GM04503 (cell line): ENCODE results near the gene AKAP12.

Experiments
- DNase-seq: peaks from one replicate; pipeline ENCODE4 v3.0.0-alpha.2; 2012; ENCODE audit warnings: low read depth

Gene AKAP12, protein sequence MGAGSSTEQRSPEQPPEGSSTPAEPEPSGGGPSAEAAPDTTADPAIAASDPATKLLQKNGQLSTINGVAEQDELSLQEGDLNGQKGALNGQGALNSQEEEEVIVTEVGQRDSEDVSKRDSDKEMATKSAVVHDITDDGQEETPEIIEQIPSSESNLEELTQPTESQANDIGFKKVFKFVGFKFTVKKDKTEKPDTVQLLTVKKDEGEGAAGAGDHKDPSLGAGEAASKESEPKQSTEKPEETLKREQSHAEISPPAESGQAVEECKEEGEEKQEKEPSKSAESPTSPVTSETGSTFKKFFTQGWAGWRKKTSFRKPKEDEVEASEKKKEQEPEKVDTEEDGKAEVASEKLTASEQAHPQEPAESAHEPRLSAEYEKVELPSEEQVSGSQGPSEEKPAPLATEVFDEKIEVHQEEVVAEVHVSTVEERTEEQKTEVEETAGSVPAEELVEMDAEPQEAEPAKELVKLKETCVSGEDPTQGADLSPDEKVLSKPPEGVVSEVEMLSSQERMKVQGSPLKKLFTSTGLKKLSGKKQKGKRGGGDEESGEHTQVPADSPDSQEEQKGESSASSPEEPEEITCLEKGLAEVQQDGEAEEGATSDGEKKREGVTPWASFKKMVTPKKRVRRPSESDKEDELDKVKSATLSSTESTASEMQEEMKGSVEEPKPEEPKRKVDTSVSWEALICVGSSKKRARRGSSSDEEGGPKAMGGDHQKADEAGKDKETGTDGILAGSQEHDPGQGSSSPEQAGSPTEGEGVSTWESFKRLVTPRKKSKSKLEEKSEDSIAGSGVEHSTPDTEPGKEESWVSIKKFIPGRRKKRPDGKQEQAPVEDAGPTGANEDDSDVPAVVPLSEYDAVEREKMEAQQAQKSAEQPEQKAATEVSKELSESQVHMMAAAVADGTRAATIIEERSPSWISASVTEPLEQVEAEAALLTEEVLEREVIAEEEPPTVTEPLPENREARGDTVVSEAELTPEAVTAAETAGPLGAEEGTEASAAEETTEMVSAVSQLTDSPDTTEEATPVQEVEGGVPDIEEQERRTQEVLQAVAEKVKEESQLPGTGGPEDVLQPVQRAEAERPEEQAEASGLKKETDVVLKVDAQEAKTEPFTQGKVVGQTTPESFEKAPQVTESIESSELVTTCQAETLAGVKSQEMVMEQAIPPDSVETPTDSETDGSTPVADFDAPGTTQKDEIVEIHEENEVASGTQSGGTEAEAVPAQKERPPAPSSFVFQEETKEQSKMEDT (N-terminal part only)

DNA sequence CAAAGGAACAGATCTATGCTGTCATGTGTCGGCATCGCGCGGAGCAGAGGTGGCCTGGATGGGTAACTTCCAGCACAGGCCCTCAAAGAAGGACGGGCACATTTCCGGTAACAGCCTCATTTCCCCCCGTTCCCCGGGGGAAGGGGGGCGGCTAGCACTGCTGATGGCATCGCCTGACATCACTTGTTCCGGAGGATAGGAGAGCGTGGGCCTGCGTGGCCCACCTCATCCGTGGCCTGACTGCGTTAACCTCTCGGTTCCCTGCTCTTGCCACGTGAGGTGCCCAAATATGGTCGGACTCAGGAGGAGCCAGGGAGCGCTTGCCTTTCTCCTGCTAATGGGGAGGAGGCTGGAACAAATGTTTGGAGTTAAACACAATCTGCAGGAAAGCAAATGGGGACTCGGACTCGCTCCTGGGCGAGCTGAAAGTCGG is at the start of gene AKAP12:
TSS of gene AKAP12 (plus strand) at position 365 of the 433 bp plus-strand sequence. CDS start 596 bp downstream, outside the sequence.
- DNase-seq = no peak

DNA sequence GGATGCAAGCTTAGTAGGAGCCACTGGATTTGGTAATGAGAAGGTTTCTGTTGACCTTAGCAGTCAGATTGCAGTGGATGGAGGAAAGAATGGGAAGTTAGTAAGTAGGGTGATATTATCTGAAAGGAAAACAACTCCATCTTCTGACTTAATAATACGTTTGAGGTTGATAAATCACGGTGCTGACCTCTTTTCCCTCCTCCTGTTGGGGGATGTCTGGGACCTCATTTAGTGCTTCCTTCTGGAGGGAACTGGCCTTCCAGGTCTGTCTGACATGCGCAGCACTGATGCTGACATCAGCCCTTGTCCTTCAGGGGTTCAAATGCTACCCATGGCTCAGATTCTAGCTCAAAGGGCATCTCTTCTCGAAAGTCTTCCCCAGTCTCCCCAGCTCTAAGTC is 48.2 kb upstream of the AKAP12 start:
- DNase-seq = no peak

DNA sequence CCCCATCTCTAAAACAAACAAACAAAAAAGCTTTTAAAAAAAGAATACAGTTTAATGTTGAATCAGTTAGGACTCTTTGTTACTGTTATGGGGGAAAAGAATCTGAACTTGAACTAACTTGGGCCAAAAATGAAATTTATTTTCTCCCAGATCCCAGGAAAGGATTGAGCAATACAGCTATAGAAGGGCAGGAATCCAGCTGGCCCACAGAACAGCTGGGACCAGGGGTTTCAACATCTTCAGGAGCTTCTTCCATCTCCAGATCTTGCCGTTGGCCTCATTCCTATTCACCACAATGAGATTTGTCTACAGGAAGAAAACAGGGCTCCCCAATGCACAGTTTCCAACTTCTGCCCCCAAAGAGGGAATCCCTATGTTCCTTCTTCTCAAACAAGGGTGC is 43.2 kb upstream of the AKAP12 start:
- DNase-seq = peak; percentile 31

DNA sequence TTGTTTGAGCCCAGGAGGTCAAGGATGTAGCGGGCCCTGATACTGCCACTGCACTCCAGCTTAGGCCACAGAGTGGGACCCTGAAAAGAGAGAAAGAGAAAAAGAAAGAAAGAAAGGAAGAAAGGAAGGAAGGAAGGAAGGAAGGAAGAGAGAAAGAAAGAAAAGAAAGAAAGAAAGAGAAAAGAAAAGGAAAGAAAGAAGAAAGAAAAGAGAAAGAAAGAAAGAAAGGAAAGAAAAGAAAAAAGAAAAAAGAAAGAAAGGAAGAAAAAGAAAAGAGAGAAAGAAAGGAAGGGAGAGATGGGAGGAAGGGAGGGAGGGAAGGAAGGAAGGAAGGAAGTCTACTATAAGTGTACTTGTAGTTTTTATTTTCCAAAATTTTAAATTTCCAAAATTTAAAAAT is 42.2 kb upstream of the AKAP12 start:
- no peak for DNase-seq

DNA sequence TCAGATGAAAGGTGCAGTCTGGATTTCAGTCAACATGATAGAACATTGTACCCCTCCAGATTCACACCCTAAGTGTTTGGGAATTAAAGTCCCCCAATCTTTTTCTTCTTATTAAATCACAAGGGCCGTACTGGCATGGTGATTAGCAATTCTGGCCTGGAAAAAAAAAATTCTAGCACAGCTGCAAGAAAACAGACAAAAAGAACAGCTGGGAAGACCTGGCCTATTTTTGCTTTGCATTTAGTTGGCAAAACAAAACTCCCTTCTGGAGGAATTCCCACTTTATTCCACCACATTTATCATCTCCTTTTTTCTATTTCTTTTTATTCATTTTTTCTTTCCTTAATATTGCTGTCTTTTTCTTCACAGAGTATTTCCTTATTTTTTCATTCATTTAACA is 39.8 kb upstream of the AKAP12 start:
- DNase-seq = no peak

DNA sequence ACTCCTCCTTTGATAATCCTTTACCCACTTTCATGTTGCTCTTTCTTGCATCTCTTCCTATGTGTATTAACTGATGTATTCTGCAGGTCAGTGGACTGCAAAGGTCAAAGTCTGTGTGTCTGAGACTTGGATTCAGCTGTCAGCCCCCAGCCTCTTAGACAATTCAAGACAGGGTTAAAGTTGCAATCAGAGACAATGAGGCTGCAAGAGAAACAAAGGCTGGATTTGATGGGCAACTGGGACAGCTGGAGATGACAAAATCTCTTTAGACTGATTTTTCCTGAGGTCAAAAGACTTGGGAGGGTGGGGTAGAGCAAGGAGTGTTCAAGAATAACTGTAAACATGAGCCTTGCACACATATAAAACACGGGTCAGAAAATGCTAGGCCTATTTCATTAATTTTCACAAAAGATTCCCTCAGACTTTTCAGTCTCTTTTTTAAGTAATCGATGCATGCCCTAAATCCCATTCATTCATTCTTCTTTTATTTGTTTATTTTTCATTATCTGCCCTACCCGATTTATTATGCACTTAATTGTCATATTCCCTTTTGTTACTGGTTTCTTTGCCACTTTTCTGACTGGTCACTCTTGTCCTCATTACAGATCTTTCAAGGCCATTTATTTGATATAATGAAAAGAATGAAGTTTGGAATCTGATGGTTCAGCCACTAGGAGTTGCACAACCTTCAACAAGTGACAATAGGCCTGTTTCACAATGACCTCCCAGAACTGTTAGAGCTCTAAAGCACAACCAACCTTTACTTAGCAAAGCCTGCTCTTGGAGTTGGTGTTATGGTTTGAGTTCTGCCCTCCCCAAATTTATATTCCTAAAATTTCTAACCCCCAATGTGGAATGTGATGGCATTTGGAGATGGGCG is 33.8 kb upstream of the AKAP12 start:
- no peak for DNase-seq

DNA sequence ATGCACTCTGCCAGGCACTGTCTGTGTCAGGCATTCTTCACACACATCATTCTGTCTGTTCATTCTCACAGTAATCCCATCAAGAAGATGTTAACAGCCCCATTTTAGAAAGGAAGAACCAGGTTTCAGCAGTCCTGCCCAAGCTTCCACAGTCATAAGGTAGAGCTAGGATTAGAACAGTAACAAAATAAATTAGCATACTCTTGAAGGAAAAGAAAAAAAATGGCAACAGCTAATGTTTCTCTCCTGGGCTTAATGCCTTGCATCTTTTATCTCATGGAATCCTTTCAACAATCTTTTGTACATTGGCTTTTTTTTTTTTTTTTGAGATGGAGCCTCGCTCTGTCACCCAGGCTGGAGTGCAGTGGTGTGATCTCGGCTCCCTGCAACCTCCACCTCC is 32.1 kb upstream of the AKAP12 start:
- no peak for DNase-seq

DNA sequence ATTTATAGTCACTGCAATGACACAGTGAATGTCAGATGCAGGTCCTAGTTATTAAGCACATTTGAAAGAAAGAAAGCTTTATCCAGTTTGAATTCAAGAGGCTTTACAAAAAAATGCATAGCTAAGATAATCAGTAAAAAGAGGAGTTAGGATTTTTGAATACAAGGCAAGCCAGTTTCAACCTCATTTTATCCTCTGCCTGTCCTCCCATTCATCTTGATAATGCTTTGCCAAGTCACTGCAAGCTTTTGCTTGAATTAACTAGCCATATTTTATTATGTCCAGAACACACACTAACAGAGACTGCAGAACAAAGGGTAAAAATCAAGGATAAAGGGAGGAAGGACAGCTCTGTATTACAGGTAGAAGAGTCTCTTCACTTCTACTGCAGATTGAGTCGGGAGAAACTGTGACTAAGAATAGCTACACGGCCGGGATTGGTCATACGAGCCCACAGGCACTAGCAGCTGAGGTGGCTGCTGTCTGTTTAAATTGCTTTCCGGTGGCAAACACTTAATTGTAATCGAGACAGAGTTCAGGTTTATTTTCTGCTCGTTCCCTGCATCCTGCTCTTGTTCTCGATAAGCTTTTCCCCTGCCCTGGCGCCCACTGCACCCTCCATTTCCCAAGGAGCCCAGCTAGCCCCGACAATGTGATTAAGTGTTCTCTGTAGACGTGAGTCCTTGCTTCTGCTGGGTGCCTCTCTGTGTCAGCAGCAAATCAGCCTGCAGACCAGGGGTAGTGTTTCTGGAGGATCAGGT is 30.5 kb upstream of the AKAP12 start:
- no peak for DNase-seq

DNA sequence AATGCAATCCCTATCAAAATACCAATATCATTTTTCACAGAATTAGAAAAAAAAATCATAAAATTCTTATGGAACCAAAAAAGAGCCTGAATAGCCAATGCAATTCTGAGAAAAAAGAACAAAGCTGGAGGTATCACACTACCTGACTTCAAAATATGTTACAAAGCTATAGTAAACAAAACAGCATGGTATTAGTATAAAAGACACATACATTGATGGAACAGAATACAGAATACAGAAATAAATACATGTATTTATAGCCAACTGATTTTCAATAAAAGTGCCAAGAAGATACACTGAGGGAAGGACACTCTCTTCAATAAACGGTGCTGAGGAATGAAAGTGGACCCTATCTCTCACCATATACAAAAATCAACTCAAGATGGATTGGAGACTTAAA is 28.7 kb upstream of the AKAP12 start:
- DNase-seq = no peak

DNA sequence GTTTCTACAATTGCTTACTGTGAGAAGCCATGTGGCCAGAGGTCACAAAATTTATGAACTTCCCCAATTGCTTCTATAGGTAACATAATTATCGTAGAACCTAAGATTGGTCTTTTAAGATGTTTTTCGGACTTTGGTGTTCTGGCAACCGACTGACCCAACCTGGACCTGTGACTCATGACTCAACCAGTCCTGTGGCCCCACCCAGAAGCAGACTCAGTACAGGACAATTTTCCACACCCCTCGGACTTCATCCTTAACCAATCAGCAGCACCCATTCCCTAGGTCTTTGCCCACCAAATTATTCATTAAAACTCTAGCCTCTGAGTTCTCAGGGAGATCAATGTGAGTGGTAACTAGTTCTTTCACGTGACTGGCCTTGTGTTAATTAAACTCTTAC is 26.4 kb upstream of the AKAP12 start:
- DNase-seq = no peak

DNA sequence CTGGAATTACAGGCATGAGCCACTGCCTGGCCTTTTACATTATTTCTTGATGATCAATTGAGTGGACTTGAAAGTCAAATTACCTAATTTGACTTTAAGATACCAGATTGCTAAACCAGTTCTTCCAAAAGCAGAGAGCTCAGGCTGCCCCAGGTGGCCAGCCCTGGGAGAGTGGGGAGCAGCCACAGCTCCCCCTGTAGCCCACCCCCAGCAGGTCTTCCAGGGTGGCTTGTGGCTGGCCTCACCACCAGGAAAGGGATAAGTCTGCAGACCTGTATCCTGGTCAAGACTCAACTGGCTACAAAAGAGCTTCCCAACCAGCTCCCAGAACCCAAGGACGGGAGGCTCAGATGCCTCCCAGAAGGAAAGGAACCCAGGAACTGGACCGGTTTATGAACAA is 23.8 kb upstream of the AKAP12 start:
- DNase-seq = no peak

DNA sequence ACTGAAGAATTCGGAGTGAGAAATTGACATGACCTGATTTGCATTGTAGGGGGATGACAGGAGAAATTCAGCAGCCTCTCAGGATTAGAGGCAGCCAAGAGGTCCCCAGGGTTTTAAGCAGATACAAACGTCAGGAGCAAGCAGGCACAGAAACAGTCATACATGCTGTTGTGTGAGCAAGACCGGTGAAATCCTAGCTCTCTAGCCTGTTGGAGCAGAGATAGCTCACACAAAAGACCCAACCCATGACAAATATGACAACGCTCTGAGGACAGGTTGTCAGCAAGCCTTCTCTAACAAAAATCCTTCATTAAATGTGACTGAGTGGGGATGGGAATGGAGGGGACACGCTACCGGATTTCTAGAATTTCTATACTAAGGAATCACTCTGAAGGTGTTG is 23.0 kb upstream of the AKAP12 start:
- DNase-seq = no peak

DNA sequence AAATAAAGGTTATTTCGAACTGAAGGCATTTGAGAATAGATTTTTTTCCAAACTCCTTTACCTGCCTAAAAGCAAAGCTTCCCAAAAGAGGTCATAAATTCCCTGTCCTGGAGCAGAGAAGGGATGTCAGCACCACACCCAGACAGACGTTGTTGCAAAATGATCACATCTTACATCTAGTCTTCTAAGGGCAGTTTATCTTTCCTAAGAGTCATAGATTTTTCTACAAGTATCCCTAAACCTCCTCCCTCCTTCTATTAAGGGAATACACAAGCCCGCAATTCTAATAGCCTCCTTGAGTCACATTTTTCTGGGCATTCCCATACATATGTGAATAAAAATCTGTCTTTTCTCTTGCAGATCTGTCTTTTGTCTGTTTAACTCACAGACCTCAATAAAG is 20.6 kb upstream of the AKAP12 start:
- DNase-seq = no peak

DNA sequence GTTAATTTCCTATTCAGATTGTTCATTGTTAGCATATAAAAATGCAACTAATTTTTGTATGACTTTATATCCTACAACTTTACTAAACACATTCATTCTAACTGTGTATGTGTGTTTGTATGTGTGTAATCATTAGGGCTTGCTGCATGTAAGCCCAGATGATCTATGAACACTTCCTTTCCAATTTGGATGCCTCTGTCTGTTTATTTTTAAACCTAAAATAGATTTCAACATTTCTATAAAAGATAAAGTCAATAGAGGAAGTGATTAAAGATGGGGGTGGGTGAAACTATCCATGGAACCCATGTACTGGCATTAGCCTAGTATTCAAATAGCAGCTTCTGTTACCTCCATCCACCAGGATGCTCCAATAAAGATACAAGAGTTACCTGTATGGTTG is 15.7 kb upstream of the AKAP12 start:
- DNase-seq = no peak

DNA sequence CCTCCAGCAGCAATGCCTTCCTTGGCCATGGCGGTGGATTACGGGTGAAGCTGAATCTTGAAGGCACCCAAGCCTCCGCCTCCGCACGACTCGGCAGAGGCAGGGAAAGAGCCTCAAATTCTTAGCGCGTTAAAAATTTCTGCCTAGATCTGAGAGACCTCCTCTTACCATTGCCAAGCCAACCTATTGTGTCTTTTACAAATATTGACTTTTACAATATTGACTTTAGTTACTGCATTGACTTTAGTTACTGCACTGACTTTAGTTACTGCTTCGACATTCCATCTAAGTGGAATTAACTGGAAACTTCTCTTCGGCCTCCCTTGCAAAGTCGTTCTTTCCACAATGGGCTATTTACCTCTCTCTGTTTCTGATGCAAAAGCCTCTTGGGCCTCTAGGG is 13.8 kb upstream of the AKAP12 start:
- DNase-seq = no peak

DNA sequence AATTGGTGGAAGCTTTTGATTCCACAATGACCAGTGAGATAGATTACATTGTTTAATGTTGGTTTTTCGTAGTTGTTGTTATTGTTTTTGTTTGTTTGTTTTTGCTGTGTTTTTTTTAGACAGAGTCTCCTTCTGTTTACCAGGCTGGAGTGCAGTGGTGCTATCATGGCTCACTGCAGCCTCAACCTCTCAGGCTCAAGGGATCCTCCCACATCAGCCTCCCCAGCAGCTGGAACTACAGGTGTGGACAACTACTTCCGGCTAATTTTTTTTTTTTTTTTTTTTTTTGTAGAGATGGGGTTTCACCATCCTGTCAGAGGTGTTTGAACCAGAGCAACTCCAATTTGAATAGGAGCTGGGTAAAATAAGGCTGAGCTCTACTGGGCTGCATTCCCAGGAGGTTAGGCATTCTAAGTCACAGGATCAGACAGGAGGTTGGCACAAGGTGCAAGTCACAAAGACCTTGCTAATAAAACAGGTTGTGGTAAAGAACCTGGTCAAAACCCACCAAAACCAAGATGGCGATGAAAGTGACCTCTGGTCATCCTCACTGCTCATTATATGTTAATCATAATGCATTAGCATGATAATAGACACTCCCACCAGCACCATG is 10.9 kb upstream of the AKAP12 start:
- DNase-seq = no peak

DNA sequence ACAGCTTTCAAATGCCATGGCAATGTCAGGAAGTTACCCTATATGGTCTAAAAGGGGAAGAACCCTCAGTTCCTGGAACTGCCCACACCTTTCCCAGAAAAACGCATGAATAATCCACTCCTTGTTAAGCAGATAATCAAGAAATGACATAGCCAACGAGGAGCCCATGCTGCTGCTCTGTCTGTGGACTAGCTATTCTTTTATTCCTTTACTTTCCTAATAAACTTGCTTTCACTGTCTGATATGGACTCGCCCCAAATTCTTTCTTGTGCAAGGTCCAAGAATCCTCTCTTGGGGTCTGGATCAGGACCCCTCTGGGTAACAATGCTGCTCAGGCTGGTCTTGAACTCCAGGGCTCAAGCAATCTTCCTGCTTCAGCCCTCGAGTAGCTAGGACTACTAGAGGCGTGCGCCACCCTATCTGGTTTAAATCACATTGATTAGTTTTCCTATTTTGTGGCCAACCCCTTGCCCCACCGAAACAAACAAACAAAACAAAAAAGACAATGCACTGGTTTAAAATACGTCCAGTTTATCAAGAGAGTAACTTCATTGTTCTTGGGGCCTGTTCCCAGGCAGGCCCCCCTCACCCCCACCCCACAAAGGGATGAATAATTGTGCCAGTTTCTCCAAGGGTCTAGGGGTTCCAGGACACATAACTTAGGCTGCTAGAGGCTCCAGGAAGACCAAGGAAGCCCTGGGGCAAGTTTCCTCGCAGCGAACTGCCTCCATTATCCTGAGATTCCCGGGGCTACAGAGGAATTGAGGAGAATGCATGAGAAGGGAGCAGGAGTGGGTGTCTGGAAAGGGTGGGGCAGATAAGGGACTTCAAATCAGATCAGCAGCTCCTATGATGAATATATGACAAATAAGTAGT is 10.1 kb upstream of the AKAP12 start:
- DNase-seq = no peak

DNA sequence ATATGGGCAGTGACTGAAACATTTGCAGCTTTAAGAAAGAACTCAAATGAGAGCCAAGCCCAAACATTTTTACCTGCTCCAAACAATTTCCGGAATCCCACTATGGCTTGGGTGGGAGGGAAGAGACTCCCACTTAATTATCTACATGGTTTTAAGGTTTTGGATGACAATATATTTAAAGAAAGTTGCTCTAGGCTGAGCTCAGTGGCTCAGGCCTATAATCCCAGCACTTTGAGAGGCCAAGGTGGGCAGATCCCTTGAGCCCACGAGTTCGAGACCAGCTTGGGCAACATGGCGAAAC is 9.5 kb upstream of the AKAP12 start:
- DNase-seq = no peak

DNA sequence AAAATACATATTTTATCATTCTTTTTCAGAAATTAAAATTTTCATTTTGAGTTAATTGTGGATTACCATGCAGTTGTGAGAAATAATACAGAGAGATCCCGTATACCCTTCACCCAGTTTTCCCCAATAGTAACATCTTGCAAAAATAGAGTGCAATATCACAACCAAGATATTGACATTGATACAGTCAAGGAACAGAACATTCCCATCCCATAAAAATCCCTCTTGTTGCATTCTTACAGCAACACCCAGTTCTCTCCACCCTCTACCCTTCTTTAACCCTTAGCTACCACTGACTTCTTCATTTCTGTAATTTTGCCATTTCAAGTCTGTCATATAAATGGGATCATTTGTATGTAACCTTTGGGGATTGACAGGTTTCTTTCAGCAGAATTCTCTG is 6.9 kb upstream of the AKAP12 start:
- DNase-seq = no peak

DNA sequence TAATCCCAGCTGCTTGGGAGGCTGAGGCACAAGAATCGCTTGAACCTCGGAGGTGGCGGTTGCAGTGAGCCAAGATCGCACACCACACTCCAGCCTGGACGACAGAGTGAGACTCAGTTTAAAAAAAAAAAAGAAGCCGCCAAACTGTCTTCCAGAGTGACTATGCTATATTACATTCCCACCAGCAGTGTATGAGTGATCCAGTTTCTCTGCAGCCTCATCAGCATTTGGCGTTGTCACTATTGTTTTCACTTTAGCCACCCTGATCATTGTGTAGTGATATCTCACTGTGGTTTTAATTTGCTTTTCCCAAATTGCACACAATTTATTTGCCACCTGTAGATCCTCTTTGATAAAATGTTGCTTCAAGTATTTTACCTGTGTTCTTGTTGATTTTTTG is 6.0 kb upstream of the AKAP12 start:
- DNase-seq = no peak
